Stimulated activated CD4-positive, alpha-beta T cell treated with anti-CD3 and anti-CD28 coated beads, Interleukin-2, amount 100 ng/mL, for 4 hours (primary cell): Measurements from ENCODE around the gene TWF1.
"Not testable (repeated sequence)": the region's sequence is repeated elsewhere in the genome, so short reads cannot be mapped to it uniquely, and the experiment has no call there.

ENCODE experiments used
- DNase-seq: peaks from one replicate; pipeline ENCODE4 v3.0.0-alpha.2; 2020; ENCODE audit warnings: low read depth

TWF1 gene

GRCh38 chr12:43805149-43805859 lies 813 bp downstream of the TWF1 start:
- no peak for DNase-seq

- DNase-seq = no peak
Measured at GRCh38 chr12:43797561-43798217, 8.4 kb downstream of the TWF1 start.

- DNase-seq = no peak
Measured at GRCh38 chr12:43795716-43796280, 10.3 kb downstream of the TWF1 start.

- DNase-seq = no peak
Measured at GRCh38 chr12:43789941-43790340, 16.2 kb downstream of the TWF1 start.

- no peak for DNase-seq
Measured at GRCh38 chr12:43786899-43787693, 19.0 kb downstream of the TWF1 start.

- peak; percentile 7 for DNase-seq
Measured at GRCh38 chr12:43776498-43776897, 29.6 kb downstream of the TWF1 start.

GRCh38 chr12:43766291-43766690 lies 39.8 kb downstream of the TWF1 start:
- DNase-seq = no peak

- DNase-seq = no peak
Measured at GRCh38 chr12:43764528-43764927, 41.6 kb downstream of the TWF1 start.

GRCh38 chr12:43763769-43764168 lies 42.3 kb downstream of the TWF1 start:
- no peak for DNase-seq

- no peak for DNase-seq
Measured at GRCh38 chr12:43762596-43762995, 43.5 kb downstream of the TWF1 start.

GRCh38 chr12:43761500-43761899 lies 44.6 kb downstream of the TWF1 start:
- DNase-seq = no peak

- no peak for DNase-seq
Measured at GRCh38 chr12:43760396-43760795, 45.7 kb downstream of the TWF1 start.

- peak; percentile 94 for DNase-seq
Measured at GRCh38 chr12:43758728-43759563, 47.2 kb downstream of the TWF1 start, which contains the start of the genes IRAK4 and PUS7L. TSS of gene IRAK4 (plus strand) at chr12:43758951. CDS start at chr12:43768112, 9,161 bp downstream. TSS of gene PUS7L (minus strand) at chr12:43758790. CDS start at chr12:43755245, 3,545 bp downstream.

GRCh38 chr12:43758247-43758727 lies 47.8 kb downstream of the TWF1 start:
- DNase-seq = no peak

GRCh38 chr12:43754015-43754414 lies 52.1 kb downstream of the TWF1 start:
- DNase-seq = no peak

GRCh38 chr12:43751360-43751759 lies 54.8 kb downstream of the TWF1 start:
- not testable (repeated sequence) for DNase-seq

GRCh38 chr12:43750814-43751213 lies 55.3 kb downstream of the TWF1 start:
- DNase-seq = no peak

GRCh38 chr12:43749016-43749415 lies 57.1 kb downstream of the TWF1 start:
- no peak for DNase-seq

- DNase-seq = no peak
Measured at GRCh38 chr12:43744826-43745225, 61.3 kb downstream of the TWF1 start.
